ENCODE measurements around the gene FIBCD1.

DNA sequence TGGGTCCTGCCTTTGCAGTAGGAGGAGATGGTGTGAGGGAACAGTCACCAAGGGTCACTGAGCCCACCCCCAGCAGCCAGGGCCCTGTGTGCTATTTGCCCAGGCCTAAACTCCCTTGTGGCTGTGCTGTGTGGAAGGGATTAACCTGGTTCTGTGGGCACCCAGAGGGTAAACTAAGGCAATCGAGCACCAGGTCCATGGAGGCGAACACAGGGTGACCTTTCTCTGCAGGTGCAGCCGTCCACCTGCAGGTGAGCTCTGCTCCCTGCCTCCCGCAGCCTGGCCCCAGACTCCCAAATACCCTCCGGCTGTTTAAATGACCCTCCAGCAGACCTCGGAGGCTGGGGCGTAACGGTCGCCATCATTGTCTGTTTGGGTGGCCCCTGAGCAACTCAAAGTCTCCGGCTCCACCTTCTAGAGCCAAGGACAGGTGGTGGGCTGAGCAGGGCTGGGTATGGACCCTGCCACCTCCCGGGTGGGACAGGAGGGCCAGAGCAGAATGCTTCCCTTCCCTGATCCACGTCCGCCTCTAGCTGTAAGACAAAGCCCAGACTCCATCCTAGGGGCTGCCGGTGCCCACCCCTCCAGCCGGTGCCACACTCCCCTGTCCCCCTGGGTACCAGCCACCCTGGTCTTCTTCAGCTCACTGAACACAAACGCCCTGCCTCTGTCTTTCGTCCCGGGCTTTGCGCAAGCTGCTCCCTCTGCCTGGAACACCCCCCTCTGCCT is 34.1 kb upstream of the FIBCD1 start:
- no peak for TF ChIP-seq POLR2A (IDR thresholded peaks at IDR 0.05)
- TF ChIP-seq, protein P1, sequence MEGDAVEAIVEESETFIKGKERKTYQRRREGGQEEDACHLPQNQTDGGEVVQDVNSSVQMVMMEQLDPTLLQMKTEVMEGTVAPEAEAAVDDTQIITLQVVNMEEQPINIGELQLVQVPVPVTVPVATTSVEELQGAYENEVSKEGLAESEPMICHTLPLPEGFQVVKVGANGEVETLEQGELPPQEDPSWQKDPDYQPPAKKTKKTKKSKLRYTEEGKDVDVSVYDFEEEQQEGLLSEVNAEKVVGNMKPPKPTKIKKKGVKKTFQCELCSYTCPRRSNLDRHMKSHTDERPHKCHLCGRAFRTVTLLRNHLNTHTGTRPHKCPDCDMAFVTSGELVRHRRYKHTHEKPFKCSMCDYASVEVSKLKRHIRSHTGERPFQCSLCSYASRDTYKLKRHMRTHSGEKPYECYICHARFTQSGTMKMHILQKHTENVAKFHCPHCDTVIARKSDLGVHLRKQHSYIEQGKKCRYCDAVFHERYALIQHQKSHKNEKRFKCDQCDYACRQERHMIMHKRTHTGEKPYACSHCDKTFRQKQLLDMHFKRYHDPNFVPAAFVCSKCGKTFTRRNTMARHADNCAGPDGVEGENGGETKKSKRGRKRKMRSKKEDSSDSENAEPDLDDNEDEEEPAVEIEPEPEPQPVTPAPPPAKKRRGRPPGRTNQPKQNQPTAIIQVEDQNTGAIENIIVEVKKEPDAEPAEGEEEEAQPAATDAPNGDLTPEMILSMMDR (IDR thresholded peaks at IDR 0.05), result no peak
